Uterus (tissue), 2 donors: ENCODE measurements around the gene RAB18.

Experiments
- POLR2A ChIP-seq, 2 donors: fragments of 450-650 bp; IDR thresholded peaks; one replicate each; pipeline ENCODE4 v1.6.1; 2016; ENCODE audit warnings: antibody characterized with exemption in 2 of 2, mild to moderate bottlenecking in 1 of 2, moderate library complexity in 1 of 2
- TF ChIP-seq, protein P1 (sequence below), 4 experiments: fragments of 200-600 bp in 2 of 4; fragments of 450-650 bp in 2 of 4; sonication (generic) in 2 of 4; IDR thresholded peaks; one replicate each; pipeline ENCODE4 v1.5.1; 2016 to 2019; ENCODE audit warnings: antibody characterized with exemption in 4 of 4, mild to moderate bottlenecking in 2 of 4, moderate library complexity in 1 of 4

DNA sequence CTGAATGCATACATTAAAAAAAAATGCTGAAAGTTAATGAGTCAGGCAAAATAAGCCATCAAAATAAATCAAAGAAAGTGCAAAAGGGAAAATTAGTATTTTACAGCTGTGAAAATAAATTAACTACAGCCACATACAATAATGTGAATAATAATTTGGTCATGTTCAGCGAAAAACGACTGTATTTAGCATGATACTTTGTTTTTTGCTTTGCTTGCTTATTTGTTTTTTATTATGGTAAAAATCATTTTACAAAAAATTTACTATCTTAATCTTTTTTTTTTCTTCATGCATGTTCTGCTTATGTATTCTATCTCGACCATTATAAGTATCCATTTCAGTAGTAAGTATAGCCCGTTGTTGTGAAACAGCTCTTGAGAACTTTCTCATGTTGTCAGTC, 77.1 kb downstream of the RAB18 start:
- no peak for TF ChIP-seq POLR2A (IDR thresholded peaks at IDR 0.05)
- TF ChIP-seq, protein P1, sequence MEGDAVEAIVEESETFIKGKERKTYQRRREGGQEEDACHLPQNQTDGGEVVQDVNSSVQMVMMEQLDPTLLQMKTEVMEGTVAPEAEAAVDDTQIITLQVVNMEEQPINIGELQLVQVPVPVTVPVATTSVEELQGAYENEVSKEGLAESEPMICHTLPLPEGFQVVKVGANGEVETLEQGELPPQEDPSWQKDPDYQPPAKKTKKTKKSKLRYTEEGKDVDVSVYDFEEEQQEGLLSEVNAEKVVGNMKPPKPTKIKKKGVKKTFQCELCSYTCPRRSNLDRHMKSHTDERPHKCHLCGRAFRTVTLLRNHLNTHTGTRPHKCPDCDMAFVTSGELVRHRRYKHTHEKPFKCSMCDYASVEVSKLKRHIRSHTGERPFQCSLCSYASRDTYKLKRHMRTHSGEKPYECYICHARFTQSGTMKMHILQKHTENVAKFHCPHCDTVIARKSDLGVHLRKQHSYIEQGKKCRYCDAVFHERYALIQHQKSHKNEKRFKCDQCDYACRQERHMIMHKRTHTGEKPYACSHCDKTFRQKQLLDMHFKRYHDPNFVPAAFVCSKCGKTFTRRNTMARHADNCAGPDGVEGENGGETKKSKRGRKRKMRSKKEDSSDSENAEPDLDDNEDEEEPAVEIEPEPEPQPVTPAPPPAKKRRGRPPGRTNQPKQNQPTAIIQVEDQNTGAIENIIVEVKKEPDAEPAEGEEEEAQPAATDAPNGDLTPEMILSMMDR (IDR thresholded peaks at IDR 0.05): no peak
